Epithelial cell of proximal tubule (primary cell): ENCODE measurements around the gene GPRIN1. TPM values are rescaled to one million over a fixed set of nuclear protein-coding genes. Genes with fewer than 3 reads are reported as not detected.

Experiments
- DNase-seq: peaks from one replicate; pipeline ENCODE4 v3.0.0-alpha.2; 2011; ENCODE audit warnings: low read depth
- H3K4me3 ChIP-seq: 2 replicates; pipeline ENCODE4 v1.5.1; 2011; ENCODE audit warnings: low read depth, mild to moderate bottlenecking, low read length
- total RNA-seq: library from RNA; depleted of rRNA; stranded (reverse); fragments of >200 nt; gene quantifications from 2 replicates; pipeline ENCODE4 v1.2.3, GENCODE V29; 2015
- TF ChIP-seq, protein P1 (sequence below): conservative IDR thresholded peaks from 2 replicates; pipeline ENCODE4 v1.5.1; 2012; ENCODE audit warnings: low read depth, mild to moderate bottlenecking, low read length

Gene GPRIN1
- total RNA-seq, 1 donor from 2014 or later, result 34.0 TPM

DNA sequence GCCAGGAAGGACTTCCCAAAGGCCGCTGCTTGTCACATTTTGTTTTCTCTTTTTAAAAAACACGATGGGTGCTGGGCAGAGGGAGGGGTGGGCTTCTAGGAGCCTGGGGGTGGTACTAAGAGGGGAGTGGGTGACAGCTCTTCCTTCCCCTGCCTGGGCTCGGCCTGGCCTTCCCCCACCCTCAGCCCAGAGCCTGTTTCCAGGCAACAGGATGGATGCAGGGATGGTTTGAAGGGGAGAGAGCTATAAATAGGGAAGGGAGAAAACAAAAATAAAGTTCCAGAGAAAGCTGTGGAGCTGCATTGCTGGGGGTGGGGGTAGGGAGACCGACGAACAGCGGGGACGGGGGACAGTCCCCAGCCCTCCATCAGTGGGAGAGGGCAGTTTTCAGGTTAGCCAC, 6.6 kb upstream of the GPRIN1 start:
- H3K4me3 ChIP-seq, result no peak overlapping the region
- TF ChIP-seq, protein P1, sequence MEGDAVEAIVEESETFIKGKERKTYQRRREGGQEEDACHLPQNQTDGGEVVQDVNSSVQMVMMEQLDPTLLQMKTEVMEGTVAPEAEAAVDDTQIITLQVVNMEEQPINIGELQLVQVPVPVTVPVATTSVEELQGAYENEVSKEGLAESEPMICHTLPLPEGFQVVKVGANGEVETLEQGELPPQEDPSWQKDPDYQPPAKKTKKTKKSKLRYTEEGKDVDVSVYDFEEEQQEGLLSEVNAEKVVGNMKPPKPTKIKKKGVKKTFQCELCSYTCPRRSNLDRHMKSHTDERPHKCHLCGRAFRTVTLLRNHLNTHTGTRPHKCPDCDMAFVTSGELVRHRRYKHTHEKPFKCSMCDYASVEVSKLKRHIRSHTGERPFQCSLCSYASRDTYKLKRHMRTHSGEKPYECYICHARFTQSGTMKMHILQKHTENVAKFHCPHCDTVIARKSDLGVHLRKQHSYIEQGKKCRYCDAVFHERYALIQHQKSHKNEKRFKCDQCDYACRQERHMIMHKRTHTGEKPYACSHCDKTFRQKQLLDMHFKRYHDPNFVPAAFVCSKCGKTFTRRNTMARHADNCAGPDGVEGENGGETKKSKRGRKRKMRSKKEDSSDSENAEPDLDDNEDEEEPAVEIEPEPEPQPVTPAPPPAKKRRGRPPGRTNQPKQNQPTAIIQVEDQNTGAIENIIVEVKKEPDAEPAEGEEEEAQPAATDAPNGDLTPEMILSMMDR, result no peak
- no peak for DNase-seq

DNA sequence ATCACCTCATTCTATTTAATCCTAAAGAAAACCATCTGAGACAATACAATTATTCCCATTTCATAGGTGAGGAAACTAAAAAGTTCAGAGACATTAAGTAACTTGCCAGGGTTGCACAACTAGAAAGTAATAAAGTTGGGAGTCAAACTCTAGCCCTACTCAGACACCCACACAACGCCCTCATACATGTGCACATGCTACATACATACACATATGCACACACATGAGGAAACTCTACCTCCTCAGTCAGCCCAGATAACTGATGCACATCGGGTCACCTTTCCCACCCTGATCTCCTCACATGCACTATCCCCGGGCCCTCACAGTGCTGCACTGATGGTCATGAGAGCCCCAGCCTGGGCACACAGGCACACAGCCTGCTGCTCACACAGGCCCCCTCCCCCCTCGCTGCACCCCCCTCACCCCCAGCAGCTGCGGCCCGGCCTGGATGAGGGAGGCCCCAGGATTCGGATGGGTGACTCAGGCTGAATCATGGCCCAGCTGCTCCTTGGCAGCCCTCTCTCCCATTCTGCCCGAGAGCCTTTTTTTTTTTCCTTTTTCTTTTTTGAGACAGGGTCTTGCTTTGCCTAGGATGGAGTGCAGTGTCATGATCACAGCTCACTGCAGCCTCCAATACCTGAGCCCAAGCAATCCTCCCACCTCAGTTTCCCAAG, 5.0 kb upstream of the GPRIN1 start:
- no peak overlapping the region for H3K4me3 ChIP-seq
- no peak for DNase-seq
- TF ChIP-seq, protein P1, result no peak

DNA sequence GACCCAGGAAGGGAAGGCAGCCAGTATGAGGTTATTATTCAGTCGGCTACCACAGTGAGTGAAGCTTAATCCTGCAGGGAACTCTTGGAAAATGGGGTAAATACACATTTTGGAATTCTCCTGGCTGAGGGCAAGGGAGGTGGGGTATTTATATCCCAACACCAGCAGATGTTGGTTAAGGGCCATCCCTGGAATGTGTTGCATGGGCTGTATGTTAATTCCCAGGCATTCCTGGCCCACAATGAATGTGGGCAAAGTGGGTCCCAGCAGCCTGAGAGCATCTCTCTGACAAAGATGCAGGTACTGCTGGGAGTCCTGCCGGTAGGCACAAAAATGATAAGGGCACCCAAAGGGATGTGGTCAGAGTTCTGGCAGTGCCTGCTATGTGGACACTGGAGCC, 2.9 kb upstream of the GPRIN1 start:
- TF ChIP-seq, protein P1, result no peak
- no peak overlapping the region for H3K4me3 ChIP-seq
- no peak for DNase-seq

DNA sequence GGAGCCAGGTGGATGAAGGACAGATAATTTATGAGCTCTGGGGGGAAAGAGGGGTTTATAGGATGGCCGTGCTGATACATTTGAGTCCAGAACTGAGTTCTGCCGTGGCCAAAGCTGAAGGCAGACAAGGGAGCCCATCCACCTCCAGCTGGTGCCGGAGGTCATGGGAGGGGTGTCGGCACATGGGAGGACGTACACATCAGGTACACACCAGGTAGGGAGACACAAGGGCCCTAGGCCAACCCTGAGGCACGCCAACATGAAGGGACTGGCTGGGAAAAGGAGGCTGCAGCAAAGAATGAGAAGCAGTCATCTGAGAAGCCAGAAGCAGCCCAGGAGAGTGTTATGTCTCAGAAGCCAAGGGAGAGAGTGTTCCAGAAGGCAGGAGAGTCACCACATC, 2.1 kb upstream of the GPRIN1 start:
- H3K4me3 ChIP-seq, result no peak overlapping the region
- TF ChIP-seq, protein P1, result no peak
- DNase-seq, result no peak

DNA sequence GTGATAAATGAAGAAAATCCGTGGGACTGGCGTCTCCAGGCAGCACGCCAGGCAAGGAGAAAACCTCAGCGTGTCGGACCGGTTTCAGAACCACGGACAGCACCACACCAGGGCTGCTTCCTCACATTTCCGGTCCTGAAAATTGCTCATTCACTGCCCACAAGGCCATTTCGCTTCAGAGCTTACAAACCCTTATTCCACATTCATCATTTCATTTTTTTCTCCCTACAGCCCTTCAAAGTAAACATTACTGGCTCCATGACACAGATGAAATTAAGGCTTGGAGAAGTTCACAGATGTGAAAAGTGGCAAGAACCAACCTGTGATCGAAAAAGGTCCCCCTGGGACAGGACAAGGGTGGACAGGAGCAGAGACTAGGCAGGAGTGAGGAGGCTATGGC, 1.5 kb upstream of the GPRIN1 start:
- TF ChIP-seq, protein P1, result no peak
- H3K4me3 ChIP-seq, result no peak overlapping the region
- no peak for DNase-seq

DNA sequence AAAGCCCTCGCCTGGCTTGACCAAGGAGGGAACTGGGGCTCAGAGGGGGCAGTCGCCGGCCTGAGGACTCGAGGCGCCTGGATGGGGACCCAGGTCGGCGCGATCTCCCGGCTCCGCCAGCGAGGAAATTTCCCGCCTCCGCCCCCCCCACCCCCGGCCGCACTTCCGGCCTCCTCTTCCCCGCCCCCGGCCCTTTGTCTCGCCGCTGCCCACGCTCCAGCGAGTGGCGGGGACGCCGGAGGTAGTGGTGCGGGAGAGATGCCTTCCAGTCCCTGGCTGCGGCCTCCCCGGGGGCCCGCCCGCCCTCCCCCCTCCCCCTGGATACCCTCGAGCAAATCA, 448 bp upstream of the GPRIN1 start:
- DNase-seq, result no peak
- TF ChIP-seq, protein P1, result no peak

More for the DNA sequence above, 448 bp upstream of the GPRIN1 start:
- peak overlapping the region; percentile 76 for H3K4me3 ChIP-seq
